COR-L47 (cell line): ENCODE results near the gene KCNK5.

Experiments used
- DNase-seq: peaks from one replicate; lab custom pipeline; 2025; lab: John Stamatoyannopoulos, UW

Gene KCNK5, protein sequence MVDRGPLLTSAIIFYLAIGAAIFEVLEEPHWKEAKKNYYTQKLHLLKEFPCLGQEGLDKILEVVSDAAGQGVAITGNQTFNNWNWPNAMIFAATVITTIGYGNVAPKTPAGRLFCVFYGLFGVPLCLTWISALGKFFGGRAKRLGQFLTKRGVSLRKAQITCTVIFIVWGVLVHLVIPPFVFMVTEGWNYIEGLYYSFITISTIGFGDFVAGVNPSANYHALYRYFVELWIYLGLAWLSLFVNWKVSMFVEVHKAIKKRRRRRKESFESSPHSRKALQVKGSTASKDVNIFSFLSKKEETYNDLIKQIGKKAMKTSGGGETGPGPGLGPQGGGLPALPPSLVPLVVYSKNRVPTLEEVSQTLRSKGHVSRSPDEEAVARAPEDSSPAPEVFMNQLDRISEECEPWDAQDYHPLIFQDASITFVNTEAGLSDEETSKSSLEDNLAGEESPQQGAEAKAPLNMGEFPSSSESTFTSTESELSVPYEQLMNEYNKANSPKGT

DNA sequence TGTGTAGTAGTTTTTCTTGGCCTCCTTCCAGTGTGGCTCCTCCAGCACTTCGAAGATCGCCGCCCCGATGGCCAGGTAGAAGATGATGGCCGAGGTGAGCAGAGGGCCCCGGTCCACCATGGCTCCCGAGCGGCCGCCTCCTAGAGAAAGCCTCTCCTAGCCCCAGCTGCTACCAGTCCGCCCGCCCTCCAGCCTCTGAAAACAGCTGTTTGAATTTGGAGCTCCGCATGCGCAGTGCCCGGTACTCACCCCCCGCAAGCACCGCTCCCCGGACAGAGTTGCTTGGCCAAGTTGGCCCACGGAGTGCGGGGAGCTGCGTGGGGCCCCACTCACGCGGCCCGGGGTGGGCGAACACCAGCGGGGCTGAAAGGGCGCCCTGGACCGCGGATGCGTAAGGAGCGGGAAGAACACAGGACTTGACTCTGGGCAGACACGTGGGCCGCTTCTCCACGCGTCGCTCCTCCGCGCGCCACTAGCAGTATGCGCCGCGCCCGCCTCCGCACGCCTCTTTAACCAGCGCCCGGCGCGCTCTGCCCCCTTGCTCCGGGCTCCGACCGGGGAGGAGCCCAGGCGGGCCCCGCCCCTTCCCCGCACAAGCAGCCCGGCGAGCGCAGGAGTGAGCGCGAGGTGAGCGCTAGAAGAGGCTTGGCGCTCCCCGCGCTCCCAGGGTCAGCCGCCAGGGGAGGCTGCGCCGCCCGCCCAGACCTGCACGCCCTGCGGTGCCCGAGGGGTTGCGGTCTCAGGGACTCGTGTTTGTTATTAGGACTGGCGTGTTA is at the start of gene KCNK5:
Gene KCNK5, minus strand, starts transcription at position 484 of the 776 bp plus-strand sequence. Its CDS starts 364 bp downstream, at position 120.
- no peak for DNase-seq

DNA sequence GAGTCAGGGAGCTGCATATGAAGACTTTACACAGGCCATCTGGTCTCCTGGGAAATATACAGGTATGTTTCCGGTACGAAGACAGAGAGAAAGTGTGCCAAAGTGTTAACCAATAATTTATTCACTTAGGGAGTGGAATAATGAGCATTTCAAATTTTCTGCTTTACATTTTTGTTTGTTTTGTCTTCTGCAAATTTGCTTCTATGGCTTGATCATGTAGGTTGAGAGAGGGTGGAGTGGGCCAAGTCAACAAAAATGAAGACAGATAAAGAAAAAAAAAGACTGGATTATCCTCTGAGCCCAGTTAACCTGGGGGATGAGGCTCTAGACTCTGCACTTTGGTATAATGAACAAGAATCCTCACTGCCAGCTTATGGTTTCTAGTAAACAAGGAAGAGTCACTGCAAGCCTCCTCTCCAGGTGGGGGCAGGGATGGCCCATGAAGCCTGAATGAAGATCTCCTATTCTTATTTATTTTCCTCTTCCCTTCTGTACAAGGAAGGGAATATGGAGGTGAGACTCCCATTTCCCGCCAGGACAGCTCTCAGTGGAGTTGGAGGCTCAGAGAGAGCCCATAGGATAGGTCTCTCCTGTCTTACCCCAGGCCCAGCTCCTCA is 47.2 kb upstream of the KCNK5 start:
- no peak for DNase-seq

DNA sequence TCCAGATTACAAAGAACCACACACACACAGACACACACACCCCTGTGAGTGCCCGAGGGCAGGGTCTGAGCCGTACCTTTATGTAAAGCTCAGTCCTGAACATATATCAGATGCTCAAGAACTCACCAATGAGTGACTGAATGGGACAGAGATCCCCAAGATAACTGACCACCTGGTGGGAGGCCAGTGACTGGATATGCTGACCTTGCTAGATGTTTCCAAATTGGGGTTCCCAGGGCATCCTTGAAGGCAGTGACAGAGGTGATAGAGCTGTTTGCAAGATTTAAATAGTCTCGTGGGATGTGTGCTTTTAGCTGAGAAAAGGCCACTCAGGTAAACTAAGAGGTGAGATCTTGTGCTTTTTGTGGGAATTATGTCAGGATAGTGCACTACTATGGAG is 45.6 kb upstream of the KCNK5 start:
- DNase-seq = no peak

DNA sequence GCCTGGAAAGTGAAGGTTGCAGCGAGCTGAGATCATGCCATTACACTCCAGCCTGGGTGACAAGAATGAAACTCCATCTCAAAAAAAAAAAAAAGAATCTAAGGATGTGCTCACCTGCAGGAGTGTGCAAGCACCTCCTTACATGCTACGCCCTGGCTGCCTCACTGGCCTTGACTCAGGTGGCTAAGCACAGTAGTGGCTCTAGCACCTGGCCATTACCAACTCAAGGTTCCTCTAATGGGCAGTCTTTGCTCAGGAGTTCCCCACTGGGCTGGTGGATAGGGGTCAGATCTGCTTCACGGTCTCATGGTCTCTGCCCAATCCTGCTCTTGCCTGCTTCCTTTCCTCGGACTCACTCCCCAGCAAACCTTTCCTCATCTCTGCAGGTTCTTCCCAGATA is 45.2 kb upstream of the KCNK5 start:
- no peak for DNase-seq

DNA sequence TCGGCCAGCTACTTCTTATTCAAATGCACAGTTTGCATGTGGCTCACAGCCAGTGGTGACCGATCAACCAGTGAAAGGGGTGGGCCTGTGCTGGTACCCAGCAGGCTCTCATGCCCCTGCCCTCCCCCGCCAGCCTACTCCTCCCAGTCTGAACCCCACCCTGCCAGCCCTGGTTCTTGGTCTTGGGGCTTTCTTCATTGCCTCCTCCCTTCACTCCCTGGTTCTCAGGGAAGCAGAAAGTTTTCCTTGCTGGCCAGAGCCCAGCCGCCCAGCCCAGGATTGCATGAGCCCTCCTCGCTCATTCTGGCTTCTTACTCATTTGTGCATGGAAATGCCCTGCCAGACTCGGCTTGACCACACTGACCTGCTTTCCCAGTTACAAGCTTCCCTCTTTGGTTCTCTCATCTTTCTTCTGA is 44.1 kb upstream of the KCNK5 start:
- no peak for DNase-seq

DNA sequence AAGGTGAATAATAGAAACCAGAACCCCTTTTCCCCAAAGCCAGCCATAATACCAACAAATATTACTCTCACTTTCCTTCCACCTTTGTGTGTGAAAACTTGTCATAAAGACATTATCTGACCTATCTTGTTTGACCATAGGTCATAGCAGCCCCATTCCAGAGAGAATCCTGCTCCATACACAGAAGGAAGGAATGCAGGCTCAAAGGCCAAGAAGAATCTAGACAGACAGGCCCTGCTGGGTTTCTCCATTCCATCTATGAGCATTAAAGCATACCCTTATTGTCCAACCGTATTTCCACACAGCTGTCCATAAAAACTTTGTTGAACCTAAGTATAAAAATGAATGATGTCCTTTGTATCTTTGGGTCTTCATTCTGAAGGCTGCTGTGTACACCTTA is 40.7 kb upstream of the KCNK5 start:
- DNase-seq = no peak

DNA sequence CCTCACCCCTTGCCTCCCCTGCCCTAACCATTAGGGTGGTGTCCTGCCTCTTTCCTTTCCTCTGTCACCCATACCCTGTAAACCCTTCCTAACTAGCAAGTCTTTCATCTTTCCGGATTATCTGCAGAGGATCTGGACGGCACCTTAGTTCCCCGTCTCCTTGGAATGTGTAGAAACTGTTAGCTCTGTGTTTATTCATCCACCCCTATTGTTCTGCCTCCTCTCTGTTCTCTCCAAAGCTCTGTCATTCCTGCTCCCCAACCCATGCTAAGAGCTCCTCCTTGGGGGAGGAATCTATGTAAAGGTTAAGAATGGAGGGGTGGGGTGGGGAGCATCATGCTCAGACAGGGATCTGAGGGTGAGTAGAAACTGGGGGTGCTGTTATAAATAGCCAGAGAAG is 39.4 kb upstream of the KCNK5 start:
- no peak for DNase-seq

DNA sequence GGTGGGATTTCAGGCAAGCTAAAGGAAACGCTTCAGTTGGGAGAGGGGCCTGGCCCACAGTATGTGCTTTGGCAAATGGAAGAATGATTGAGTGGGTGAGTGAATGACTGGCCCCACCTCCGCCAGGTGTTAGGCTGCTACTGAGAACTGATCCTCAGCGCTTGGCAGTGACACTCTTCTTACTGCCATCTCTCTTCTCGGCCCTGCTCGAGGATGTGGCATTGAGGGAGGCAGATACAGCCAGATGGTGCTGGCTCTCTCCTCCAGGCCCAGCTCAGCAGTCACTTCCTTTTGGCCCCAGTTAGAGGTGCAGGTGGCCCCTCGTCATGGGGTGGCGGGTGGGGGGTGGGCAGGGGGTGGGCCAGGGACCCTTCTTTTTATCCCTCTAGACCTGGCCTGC is 38.9 kb upstream of the KCNK5 start:
- no peak for DNase-seq

DNA sequence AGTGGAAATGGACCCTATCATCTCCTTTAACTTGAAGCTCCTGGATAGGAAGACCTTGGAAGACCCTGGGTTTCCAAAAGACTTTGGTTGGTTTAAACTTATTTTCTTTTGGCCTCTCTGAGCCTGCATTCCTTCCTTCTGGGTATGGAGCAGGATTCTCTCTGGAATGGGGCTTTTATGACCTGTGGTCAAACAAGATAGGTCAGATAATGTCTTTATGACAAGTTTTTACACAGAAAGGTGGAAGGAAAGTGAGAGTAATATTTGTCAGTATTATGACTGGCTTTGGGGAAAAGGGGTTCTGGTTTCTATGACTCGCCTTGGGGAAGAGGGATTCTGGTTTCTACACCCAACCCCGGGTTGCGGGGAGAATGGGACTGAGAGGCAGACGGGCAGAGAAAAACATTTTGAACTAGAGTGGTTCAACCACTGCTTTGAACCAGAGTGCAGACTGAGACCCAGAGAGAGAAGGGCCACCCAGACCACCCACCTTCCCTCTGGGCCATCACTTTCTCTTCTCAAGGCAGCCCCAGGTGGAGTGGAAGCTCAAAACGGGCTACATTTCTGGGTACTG is 37.6 kb upstream of the KCNK5 start:
- DNase-seq = no peak

DNA sequence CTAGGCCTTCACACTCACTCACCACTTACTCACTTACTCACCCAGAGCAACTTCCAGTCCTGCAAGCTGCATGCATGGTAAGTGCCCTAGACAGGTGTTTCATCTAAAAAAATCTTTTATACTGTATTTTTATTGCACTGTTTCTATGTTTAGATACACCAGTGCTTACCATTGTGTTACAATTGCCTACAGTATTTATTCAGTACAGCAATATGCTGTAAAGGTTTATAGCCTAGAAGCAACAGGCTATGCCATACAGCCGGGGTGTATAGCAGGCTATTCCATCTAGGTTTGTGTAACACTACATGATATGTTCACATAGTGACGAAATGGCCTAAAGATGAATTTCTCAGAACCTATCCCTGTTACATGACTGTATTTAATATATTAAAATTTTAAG is 37.1 kb upstream of the KCNK5 start:
- DNase-seq = no peak

DNA sequence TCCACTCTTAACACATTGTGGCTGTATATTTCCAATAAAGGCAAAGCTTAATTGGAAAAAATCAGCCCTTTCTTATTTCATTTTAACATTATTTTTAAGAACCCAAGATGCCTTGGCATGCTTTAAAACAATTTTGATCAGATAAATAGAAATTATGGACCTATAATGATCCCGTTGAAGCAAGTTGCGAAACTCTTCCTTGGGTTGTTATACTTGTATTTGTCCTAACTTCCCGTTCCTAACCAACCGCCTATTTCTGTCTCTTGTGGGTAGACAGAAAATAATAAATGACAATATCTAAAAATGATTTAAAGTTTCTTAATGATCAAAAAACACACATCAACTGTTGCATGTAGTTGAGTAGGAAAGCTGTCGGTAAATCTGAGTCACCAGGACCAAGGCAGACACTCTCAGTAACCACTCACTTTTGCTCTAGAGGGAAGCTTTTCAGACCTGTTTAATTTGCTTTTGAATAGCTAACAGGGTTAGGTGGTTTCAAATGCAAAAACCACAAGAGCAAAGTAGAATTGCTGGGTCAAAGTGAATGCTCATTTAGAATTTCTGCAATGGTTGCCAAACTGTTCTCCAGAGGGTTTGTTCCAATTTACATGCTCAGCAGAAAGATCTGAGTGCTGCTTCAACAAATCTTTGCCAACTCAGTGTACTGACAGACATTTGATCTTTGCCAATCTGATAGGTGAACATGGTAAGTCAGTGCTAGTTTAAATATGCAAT is 34.2 kb upstream of the KCNK5 start:
- no peak for DNase-seq

DNA sequence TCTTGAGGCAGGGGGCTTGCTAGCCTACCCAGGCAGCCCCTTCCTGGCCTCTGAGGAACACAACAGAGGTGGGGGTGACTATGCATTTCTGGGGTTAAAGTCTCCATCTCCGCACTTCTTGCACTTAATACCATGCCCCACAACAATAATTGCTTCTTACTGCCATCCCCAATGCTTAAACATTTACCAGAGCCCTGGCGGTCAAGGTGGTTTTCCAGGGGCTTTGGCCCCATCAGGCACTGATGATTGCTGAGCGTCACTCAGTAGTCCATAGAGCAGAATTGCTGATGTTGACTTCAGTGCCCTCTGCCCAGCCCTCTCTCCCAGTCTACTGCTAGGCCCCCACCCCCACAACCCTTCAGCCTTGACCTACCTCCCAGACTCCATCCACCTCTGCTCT is 32.5 kb upstream of the KCNK5 start:
- DNase-seq = no peak

DNA sequence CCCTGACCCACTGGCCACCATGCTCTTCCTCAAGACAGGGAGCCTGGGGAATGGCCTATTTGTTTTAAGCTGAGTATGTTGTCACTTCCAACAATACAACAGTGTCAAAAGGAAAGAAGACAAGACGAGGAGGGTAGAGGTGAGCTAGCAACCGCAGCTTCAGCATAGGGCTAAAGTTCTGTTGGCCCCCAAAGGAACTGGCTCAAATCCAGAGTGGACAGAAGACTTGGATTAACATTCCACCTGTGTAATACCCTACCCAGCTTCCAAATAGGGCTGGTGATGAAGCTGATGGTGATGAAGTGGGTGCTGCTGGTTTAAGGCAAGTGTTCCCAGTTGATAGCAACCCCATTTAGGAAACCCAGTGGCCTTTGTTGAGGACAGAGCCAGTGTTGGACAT is 31.7 kb upstream of the KCNK5 start:
- DNase-seq = no peak

DNA sequence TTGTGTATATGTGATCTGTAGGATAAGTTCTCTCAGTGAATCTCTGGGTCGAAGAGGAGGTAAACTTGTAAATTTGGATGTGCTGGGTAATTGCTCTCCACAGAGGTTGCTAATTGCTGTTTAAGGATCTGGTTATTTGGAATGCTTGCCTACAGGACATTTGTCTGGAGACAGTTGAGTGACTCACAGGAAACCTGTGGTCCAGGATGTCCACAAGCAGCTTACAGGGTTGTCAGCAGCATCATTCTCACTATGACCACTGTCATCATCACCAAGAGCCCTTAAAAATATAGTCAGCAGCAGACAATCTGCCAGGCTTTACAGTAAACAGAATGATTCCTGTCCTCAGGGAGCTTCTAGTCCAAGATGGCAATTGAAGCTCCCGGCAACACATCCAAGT is 31.2 kb upstream of the KCNK5 start:
- DNase-seq = no peak

DNA sequence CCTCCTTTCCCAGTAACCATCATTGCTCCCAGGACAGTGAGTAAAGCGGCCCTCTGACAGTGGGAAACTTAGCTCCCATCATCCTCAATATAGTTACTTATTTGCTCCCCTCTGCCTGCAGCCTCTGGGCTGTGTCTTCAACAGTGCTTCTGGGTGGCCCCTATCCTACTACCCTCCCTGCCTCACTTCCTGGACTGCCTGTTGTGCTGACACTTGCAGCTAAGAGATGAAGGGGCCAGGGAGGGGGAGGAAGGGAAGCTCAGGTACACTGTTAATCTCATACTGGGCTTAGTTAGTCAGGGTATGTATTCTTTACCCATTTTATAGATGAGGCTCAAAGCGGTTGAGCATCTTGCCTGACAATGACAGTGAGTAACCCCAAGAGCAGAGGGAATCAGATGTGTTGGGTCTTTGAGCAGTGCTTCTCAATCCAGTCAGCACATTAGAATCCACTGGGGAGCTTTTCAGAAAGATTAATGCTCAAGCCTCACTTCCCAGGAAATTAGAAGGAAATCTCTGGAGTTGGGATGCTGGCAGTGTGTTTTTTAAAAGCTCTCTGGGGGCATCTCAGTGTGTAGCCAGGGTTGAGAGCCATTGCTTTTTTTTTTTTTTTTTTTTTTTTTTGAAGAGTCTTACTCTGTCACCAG is 27.1 kb upstream of the KCNK5 start:
- DNase-seq = no peak

DNA sequence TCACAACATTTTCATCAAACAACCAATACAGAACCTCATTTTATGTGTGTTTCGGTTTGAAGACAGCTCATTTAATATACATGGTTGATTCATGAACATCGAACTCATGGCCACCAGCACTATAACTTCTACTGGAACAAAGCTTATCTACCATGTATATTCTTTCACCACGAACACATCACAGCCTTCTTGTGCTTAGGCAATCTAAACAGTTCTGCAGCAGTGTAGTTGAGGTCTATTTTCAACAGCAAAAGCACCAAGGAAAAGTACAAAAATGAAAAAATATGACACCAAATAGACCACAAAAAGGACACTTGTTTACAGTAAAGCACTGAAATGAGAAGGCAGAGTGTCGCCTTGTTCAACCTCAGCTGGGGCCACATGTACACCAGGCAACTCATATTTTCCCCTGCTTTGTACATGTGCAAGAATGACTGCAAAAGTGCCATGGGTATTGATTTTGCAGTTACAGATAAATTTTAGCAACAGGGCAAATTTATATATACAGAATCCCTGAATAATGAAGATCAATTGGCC is 25.8 kb upstream of the KCNK5 start:
- no peak for DNase-seq

DNA sequence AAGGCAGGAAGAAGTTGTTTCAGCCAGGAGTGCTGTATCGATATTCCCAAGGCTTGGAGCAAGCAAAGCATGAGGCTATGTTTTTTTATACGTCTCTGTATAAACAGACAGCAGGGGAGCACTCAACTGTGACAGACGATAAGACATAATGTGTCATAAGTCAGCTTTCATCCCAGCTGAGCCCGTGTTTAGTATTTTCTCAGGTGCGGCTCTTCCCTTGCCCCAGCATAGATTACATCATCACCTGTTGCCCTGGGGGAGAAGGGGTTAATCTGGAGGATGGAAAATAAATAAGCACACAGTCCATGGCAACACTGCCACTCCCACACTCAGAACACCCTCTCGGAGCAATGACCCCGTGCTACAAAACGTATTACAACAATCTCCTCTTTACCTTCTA is 22.1 kb upstream of the KCNK5 start:
- peak; percentile 3 for DNase-seq

DNA sequence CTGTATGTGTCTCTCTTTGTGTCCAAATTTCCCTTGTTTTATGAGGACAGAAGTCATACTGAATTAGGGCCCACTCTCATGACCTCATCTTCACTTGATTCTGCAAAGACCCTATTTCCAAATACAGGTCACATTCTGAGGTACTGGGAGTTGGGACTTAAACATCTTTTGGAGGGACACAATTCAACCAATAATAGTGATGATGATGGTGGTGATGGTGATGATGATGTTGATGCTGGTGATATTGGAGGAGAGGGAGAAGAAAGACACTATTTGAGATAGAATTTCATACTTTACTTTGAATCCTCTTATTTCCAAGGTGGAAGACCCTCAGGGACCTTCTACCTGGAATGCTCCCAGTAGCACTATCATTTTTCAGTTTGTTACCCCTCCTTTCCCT is 21.2 kb upstream of the KCNK5 start:
- DNase-seq = no peak

DNA sequence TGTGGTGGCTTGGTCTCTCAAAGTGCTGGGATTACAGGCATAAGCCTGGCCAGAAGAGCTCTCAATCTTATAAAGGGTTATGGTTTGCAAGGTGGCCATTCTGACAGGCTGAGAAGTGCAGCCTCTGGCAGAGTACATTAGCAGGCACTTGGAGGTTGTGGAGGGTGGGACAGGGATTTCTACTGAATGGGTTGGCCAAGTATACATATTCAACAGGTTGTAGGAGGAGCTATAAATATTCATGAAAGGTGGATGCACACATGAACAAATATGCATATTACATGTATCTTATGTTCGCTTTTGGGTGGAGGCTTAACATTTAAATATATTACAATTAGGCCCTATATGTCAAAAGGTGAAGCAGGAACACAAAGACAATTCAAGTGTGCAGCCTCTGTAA is 20.0 kb upstream of the KCNK5 start:
- DNase-seq = no peak

DNA sequence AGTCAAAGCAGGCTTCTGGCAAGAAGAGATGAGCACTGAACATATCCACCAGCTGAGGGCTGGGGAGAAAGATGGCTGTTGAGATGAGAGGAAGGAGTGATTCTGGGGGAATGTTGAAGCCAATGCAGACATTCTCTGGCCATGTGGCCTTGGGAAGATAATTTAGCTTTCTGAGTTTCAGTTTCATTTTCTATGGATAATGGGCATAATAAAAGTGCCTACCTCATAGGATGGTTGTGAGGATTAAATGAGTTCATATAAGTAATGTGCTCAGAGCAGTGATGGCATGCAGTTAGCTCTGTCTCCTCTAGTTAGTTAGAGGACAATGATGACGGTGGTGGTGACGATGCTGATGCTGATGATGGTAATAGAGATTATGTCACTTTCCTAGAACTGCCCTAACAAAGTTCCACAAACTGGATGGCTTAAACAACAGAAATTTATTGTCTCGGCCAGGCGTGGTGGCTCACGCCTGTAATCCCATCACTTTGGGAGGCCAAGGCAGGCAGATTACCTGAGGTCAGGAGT is 18.5 kb upstream of the KCNK5 start:
- no peak for DNase-seq

DNA sequence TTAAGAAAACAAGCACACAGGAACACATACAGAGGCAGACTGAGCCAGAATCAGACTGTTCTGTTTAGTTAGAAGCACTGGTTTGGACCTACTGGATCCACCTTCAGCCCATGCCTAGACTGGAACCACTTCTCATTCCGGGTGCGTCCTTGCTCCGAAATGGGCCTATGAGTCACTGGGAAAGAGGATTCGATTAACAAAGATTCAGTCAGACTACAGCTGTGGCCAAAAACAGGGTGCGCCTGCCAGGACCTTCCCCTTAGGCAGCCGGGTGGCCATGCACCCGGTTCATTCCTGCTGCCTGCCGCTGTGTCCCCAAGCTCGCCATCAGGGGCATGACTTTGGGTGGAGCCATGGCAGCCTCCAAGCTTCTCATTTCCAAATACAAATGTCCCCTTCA is 14.5 kb upstream of the KCNK5 start:
- no peak for DNase-seq
